ENCODE measurements around the gene NMT1. TPM values are rescaled to one million over a fixed set of nuclear protein-coding genes. Genes with fewer than 3 reads are reported as not detected.

NMT1 gene
- total and polyA plus RNA-seq, 2 of the 13 experiments (the other 11 are each of a cell fraction or from before 2014, with no cell fraction given) = 75.7 to 142 TPM

GRCh38 chr17:45096926-45097325, 35.8 kb downstream of the NMT1 start:
- POLR2A ChIA-PET = no interaction called here
- Histone ChIP-seq H3K79me2 (ENCODE audit: insufficient read depth, low read length) (no peaks in the 10 kb centered on the region), H3K4me3 (replicated peaks in 1 of 3; ENCODE audit: insufficient read depth in 1 of 3, low read depth in 2 of 3, low read length in 3 of 3) (no peak overlapping the region), H4K20me1 (ENCODE audit: insufficient read depth, low read length) (0 out of 2 replicates have a peak, but pooled peaks cover 3% of the 10 kb centered on the region), H3K9ac (ENCODE audit: insufficient read depth, low read depth, low read length) (no peak overlapping the region), H3K4me2 (ENCODE audit: low read depth, low read length) (no peak overlapping the region), H2AFZ (ENCODE audit: low read length) (no peak overlapping the region), H3K9me3 (ENCODE audit: low read length) (no peaks in the 10 kb centered on the region), H3K4me1 (ENCODE audit: insufficient read depth, low read length) (peaks cover 30% of the 10 kb centered on the region), H3K27ac (ENCODE audit: extremely low read length, insufficient read depth, low read length) (no peak overlapping the region), H3K36me3 (replicated peaks in 1 of 2; ENCODE audit: control insufficient read depth in 1 of 2, insufficient read depth in 2 of 2, low read length in 2 of 2) (peaks cover 50 to 72% of the 10 kb centered on the region in 2 experiments), H3K27me3 (ENCODE audit: control insufficient read depth in 1 of 2, insufficient read depth in 2 of 2, low read length in 2 of 2) (no peaks in the 10 kb centered on the region)
- in situ Hi-C loops (cut with HindIII; ENCODE audit: extremely low pct_ligation_motif_present, low pct_unique_long_range_greater_than_20kb) = loop anchor here (5.0 kb wide), 1 partner anchor 35 kb away; the partner anchor contains the start of gene PLCD3
- CTCF ChIA-PET (ENCODE audit: low intra/inter-chr PET ratio, low total read pairs) = interaction anchor here (2.5 to 2.8 kb wide), 2 partner anchors 35 to 39 kb away, joined by 9 to 26 read pairs; partner anchors contain the start of genes ACBD4 and PLCD3
- no TSS peak for BruUV-seq (replicated peaks)
- TF ChIP-seq DMAP1 (CRISPR knock-in tag; IDR thresholded peaks at IDR 0.05) (no peak), NCOA5 (CRISPR knock-in tag; IDR thresholded peaks at IDR 0.05) (no peak), AGO2 (optimal IDR thresholded peaks at IDR 0.05; ENCODE audit: low read depth, low read length) (peak; percentile 22), SMAD1 (CRISPR knock-in tag; IDR thresholded peaks at IDR 0.05; ENCODE audit: borderline replicate concordance, low read depth) (no peak), KDM5A (IDR thresholded peaks at IDR 0.05; ENCODE audit: borderline replicate concordance, low read length) (no peak)
- FAIRE-seq (no peak), DNase-seq (ENCODE audit: low spot score) (no peak), ATAC-seq (no peak)
- WGBS (ENCODE audit: low lambda C conversion rate) = over 99% methylated on average over 10 of the region's 11 CpGs
- intact Hi-C loops (cut with micrococcal nuclease; ENCODE audit: unreplicated experiment) = loop anchor here (10.0 kb wide), 1 partner anchor 192 kb away; a partner anchor contains a TSS

GRCh38 chr17:45098081-45098868, 37.2 kb downstream of the NMT1 start:
- H3K4me2 ChIP-seq (ENCODE audit: low read depth, low read length) = no peak overlapping the region
- H3K9ac ChIP-seq (ENCODE audit: insufficient read depth, low read depth, low read length) = no peak overlapping the region
- H3K36me3 ChIP-seq (replicated peaks in 1 of 2; ENCODE audit: control insufficient read depth in 1 of 2, insufficient read depth in 2 of 2, low read length in 2 of 2) = peaks cover 54 to 72% of the 10 kb centered on the region in 2 experiments
- H3K27ac ChIP-seq (ENCODE audit: extremely low read length, insufficient read depth, low read length) = no peak overlapping the region
- in situ Hi-C loops (cut with HindIII; ENCODE audit: extremely low pct_ligation_motif_present, low pct_unique_long_range_greater_than_20kb) (loop anchor here (5.0 kb wide), 1 partner anchor 34 kb away; the partner anchor contains the start of gene PLCD3), intact Hi-C loops (cut with micrococcal nuclease; ENCODE audit: unreplicated experiment) (loop anchor here (2.0 to 10.0 kb wide), 2 partner anchors 35 to 193 kb away; partner anchors contain the start of gene PLCD3)
- no peak overlapping the region for H2AFZ ChIP-seq (ENCODE audit: low read length)
- H3K9me3 ChIP-seq (ENCODE audit: low read length) = no peaks in the 10 kb centered on the region
- no peak for ATAC-seq
- 0 out of 2 replicates have a peak, but pooled peaks cover 3% of the 10 kb centered on the region for H4K20me1 ChIP-seq (ENCODE audit: insufficient read depth, low read length)
- H3K79me2 ChIP-seq (ENCODE audit: insufficient read depth, low read length) = no peaks in the 10 kb centered on the region
- no peak for DNase-seq (ENCODE audit: low spot score)
- FAIRE-seq = no peak
- no peaks in the 10 kb centered on the region for H3K27me3 ChIP-seq (ENCODE audit: control insufficient read depth in 1 of 2, insufficient read depth in 2 of 2, low read length in 2 of 2)
- peaks cover 27% of the 10 kb centered on the region for H3K4me1 ChIP-seq (ENCODE audit: insufficient read depth, low read length)
- H3K4me3 ChIP-seq (replicated peaks in 1 of 3; ENCODE audit: insufficient read depth in 1 of 3, low read depth in 2 of 3, low read length in 3 of 3) = no peak overlapping the region
- ChIA-PET POLR2A (interaction anchor here (0.9 to 1.4 kb wide), 6 partner anchors 25 to 77 kb away, joined by 3 to 6 read pairs (median 3); partner anchors contain the start of gene NMT1), CTCF (ENCODE audit: low intra/inter-chr PET ratio, low total read pairs) (interaction anchor here (1.1 to 1.6 kb wide), 3 partner anchors 35 to 82 kb away, joined by 4 to 7 read pairs (median 5); partner anchors contain the start of gene ACBD4)
- TF ChIP-seq NCOA1 (CRISPR knock-in tag; IDR thresholded peaks at IDR 0.05) = no peak
- no peak for TF ChIP-seq HNRNPL (IDR thresholded peaks at IDR 0.05; ENCODE audit: low read depth, low read length)
- no peak for TF ChIP-seq MLLT10 (CRISPR knock-in tag; IDR thresholded peaks at IDR 0.05)
- no peak for TF ChIP-seq REST (IDR thresholded peaks at IDR 0.05; ENCODE audit: borderline replicate concordance in 1 of 2, low read depth in 1 of 2, low read length in 2 of 2)
- no peak for TF ChIP-seq KAT2B (IDR thresholded peaks at IDR 0.05; ENCODE audit: borderline replicate concordance, low read depth, low read length)
- no peak for TF ChIP-seq FOXP1 (IDR thresholded peaks at IDR 0.05)
- no peak for TF ChIP-seq FOXP1 (CRISPR knock-in tag; IDR thresholded peaks at IDR 0.05)
- TF ChIP-seq ZNF510 (CRISPR knock-in tag; IDR thresholded peaks at IDR 0.05; ENCODE audit: low read depth) = no peak
- TF ChIP-seq ZNF235 (CRISPR knock-in tag; IDR thresholded peaks at IDR 0.05; ENCODE audit: borderline replicate concordance) = no peak
- no TSS peak for BruUV-seq (replicated peaks)
- WGBS (ENCODE audit: low lambda C conversion rate) = 88% methylated on average over 13 of the region's 13 CpGs

Data from HepG2 (cell line).